NT2/D1 (cell line): ENCODE results near the gene CARD8.

ENCODE experiments used
- YY1 ChIP-seq: IDR thresholded peaks from 2 replicates; pipeline ENCODE4 v1.6.1; 2011; ENCODE audit not compliant: insufficient read length, insufficient read depth
- ZNF274 ChIP-seq: IDR thresholded peaks from 2 replicates; pipeline ENCODE4 v1.6.1; 2011; ENCODE audit warnings: mild to moderate bottlenecking, low read depth, low read length

GRCh38 chr19:48284896-48285295, 29.2 kb upstream of the CARD8 start:
- TF ChIP-seq YY1 (no peak), ZNF274 (no peak)
